ENCODE results near the gene SEMA5A. TPM values are rescaled to one million over a fixed set of nuclear protein-coding genes. Genes with fewer than 3 reads are reported as not detected.

SEMA5A gene
- total and polyA plus RNA-seq, 2 of the 8 experiments (the other 6 are each of a cell fraction or from before 2014, with no cell fraction given) = 5.3 to 8.9 TPM

DNA sequence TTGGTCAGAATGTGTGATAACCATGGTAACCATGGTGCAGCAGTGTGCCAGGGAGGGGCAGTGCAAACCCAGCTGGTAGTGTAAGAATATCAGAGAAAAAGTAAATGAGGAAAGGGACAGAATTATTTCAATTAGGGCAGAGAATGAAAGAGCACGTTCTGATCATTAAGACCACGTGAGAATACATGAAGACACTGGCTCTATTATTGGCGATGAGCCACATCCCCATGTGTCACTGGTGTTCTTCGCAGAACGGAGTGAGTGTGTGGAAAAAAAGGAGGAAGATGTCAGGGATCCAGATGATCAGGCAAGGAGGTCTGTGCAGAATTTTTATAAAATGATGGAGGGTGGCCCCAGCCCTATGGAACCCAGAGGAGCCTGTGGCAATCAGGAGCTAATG lies 315.5 kb downstream of the SEMA5A start:
- Histone ChIP-seq H4K91ac (replicated peaks; ENCODE audit: insufficient read length, low read length) (no peak overlapping the region), H2BK20ac (ENCODE audit: low read length) (no peak overlapping the region), H4K8ac (ENCODE audit: extremely low read depth, insufficient read depth, low read length) (no peak overlapping the region), H3K36me3 (ENCODE audit: control insufficient read depth in 2 of 4, insufficient read depth in 4 of 4, low read length in 3 of 4) (no peaks in the 10 kb centered on the region), H4K20me1 (replicated peaks in 1 of 2; ENCODE audit: control insufficient read depth in 1 of 2, insufficient read depth in 2 of 2, low read length in 2 of 2) (no peaks in the 10 kb centered on the region), H3K4me2 (ENCODE audit: insufficient read depth in 1 of 2, low read depth in 2 of 2, low read length in 2 of 2) (no peak overlapping the region), H2AFZ (ENCODE audit: low read length) (no peak overlapping the region), H3K27ac (ENCODE audit: low read depth, low read length) (no peak overlapping the region), H3K56ac (replicated peaks; ENCODE audit: insufficient read length, low read depth, low read length) (no peak overlapping the region), H3K9ac (replicated peaks in 1 of 4; ENCODE audit: extremely low read depth in 1 of 4, low read depth in 3 of 4, low read length in 3 of 4) (no peak overlapping the region), H3K4me3 (ENCODE audit: extremely low read depth in 1 of 4, insufficient read depth in 2 of 4, low read depth in 3 of 4, low read length in 4 of 4) (no peak overlapping the region), H3K23me2 (ENCODE audit: low read depth, low read length) (no peaks in the 10 kb centered on the region), H2AK5ac (ENCODE audit: low read depth, low read length) (no peak overlapping the region), H4K5ac (ENCODE audit: insufficient read length, low read depth, low read length) (no peak overlapping the region), H3K23ac (ENCODE audit: insufficient read length) (no peak overlapping the region), H2BK5ac (ENCODE audit: low read depth, low read length) (no peak overlapping the region), H3K4me1 (replicated peaks in 1 of 4; ENCODE audit: control insufficient read depth in 3 of 4, insufficient read depth in 4 of 4, low read length in 3 of 4) (peaks cover 0 to 4% (median 1%) of the 10 kb centered on the region in 4 experiments; a peak in 3 of 7 replicates), H2BK120ac (replicated peaks; ENCODE audit: low read depth, low read length) (no peak overlapping the region), H2BK12ac (ENCODE audit: low read depth, low read length) (no peak overlapping the region), H3K18ac (ENCODE audit: extremely low read depth, low read length) (no peak overlapping the region), H3K9me3 (ENCODE audit: insufficient read depth in 2 of 2, low read depth in 1 of 2, low read length in 1 of 2) (no peaks in the 10 kb centered on the region), H3K14ac (ENCODE audit: insufficient read length) (no peak overlapping the region), H3K27me3 (replicated peaks in 1 of 4; ENCODE audit: control insufficient read depth in 3 of 4, extremely low read depth in 1 of 4, insufficient read depth in 3 of 4, low read length in 3 of 4) (no peaks in the 10 kb centered on the region), H3K4ac (replicated peaks; ENCODE audit: insufficient read length, low read depth, low read length) (no peak overlapping the region), H3K79me1 (ENCODE audit: low read depth, low read length) (no peaks in the 10 kb centered on the region), H3K79me2 (ENCODE audit: control insufficient read depth in 1 of 2, insufficient read depth in 2 of 2, low read length in 2 of 2) (no peaks in the 10 kb centered on the region), H2BK15ac (ENCODE audit: low read length) (no peak overlapping the region)
- POLR2A ChIA-PET (ENCODE audit: partially characterized antibody) = no interaction called here
- no peak for DNase-seq (ENCODE audit: low read depth in 1 of 2, low spot score in 2 of 2)
- WGBS, 2 experiments (ENCODE audit: extremely low coverage in 1 of 2, insufficient coverage in 1 of 2, insufficient read length in 1 of 2, insufficient replicate concordance in 2 of 2, low coverage in 1 of 2, low lambda C conversion rate in 2 of 2, missing lambda C conversion rate in 1 of 2) = 96% methylated on average over 5 of the region's 5 CpGs; no CpG with 5 or more reads in 1 of the 2 experiments
- CTCF ChIA-PET (ENCODE audit: partially characterized antibody) = no interaction called here
- no peak for FAIRE-seq
- TF ChIP-seq YY1 (IDR thresholded peaks at IDR 0.05; ENCODE audit: low read depth, low read length) = no peak

Data from H1 (cell line).